K562 (cell line): ENCODE data around the gene HDAC3. TPM values are rescaled to one million over a fixed set of nuclear protein-coding genes. Genes with fewer than 3 reads are reported as not detected.

Experiments
- CBX5 ChIP-seq: IDR thresholded peaks from 2 replicates; pipeline ENCODE4 v1.6.1; 2014; ENCODE audit warnings: low read depth, borderline replicate concordance
- E2F4 ChIP-seq: sonication (generic); formaldehyde crosslinking; IDR thresholded peaks from 2 replicates; pipeline ENCODE4 v1.8.0; 2022; ENCODE audit warnings: mild to moderate bottlenecking, low read depth, missing genetic modification reagents
- EHMT2 ChIP-seq: fragments of 450-650 bp; IDR thresholded peaks from 2 replicates; pipeline ENCODE4 v1.6.1; 2018; ENCODE audit warnings: antibody characterized with exemption
- FOXP4 ChIP-seq: sonication (generic); formaldehyde crosslinking; IDR thresholded peaks from 2 replicates; pipeline ENCODE4 v1.8.0; 2022; ENCODE audit warnings: mild to moderate bottlenecking, missing genetic modification reagents, borderline replicate concordance
- IRF9 ChIP-seq: fragments of 450-650 bp; IDR thresholded peaks from 2 replicates; pipeline ENCODE4 v1.6.1; 2016; ENCODE audit warnings: missing biosample characterization, missing genetic modification characterization
- KLF16 ChIP-seq: IDR thresholded peaks from 2 replicates; pipeline ENCODE4 v1.6.1; 2016; ENCODE audit warnings: antibody characterized with exemption
- MAFF ChIP-seq: IDR thresholded peaks from 2 replicates; pipeline ENCODE4 v1.6.1; 2012; ENCODE audit warnings: low read length, improper control_type of control experiment
- MNT ChIP-seq, 2 experiments: fragments of 450-650 bp; conservative IDR thresholded peaks; 2 replicates each; pipeline ENCODE4 v1.6.1; 2017; ENCODE audit warnings: mild to moderate bottlenecking in 2 of 2, moderate library complexity in 2 of 2
- MTA3 ChIP-seq: fragments of 450-650 bp; formaldehyde crosslinking; IDR thresholded peaks from 2 replicates; pipeline ENCODE4 v1.6.1; 2017; ENCODE audit warnings: mild to moderate bottlenecking, borderline replicate concordance
- NCOR1 ChIP-seq: fragments of 450-650 bp; IDR thresholded peaks from 2 replicates; pipeline ENCODE4 v1.6.1; 2016; ENCODE audit warnings: mild to moderate bottlenecking, moderate library complexity
- RBM34 ChIP-seq: fragments of 200-400 bp; formaldehyde crosslinking; IDR thresholded peaks from 2 replicates; pipeline ENCODE4 v1.6.1; 2018; ENCODE audit warnings: low read length, borderline replicate concordance; ENCODE audit not compliant: insufficient read depth
- SFPQ ChIP-seq: fragments of 200-400 bp; formaldehyde crosslinking; IDR thresholded peaks from 2 replicates; pipeline ENCODE4 v1.6.1; 2017; ENCODE audit warnings: mild to moderate bottlenecking, low read depth, low read length, moderate library complexity
- USF2 ChIP-seq: sonication (generic); formaldehyde crosslinking; IDR thresholded peaks from 2 replicates; pipeline ENCODE4 v1.5.0; 2020; ENCODE audit warnings: missing genetic modification reagents
- ZBTB9 ChIP-seq: fragments of 450-650 bp; formaldehyde crosslinking; IDR thresholded peaks from 2 replicates; pipeline ENCODE4 v1.4.0; 2020; ENCODE audit warnings: mild to moderate bottlenecking, moderate library complexity
- ZNF398 ChIP-seq: fragments of 250-450 bp; sonication (Bioruptor Pico); IDR thresholded peaks from 2 replicates; pipeline ENCODE4 v1.8.0; 2021; ENCODE audit warnings: moderate library complexity, mild to moderate bottlenecking, inconsistent platforms
- polyA plus RNA-seq, 8 experiments: library from polyadenylated mRNA; depleted of rRNA in 4 of 8; stranded (reverse) in 5 of 8; unstranded in 3 of 8; fragments of >200 nt; fragmentation: Nextera tagmentation in 2 of 8; fragmentation: Illumina TruSeq in 1 of 8; extraction: Ambion mirVana in 2 of 8; extraction: Trizol in 1 of 8; gene quantifications; 2 replicates each; pipeline versions ENCODE4 v1.2.1 to v1.2.3, GENCODE V29; 2011 to 2014; ENCODE audit warnings: inconsistent platforms in 1 of 8, missing spikeins in 1 of 8
- total RNA-seq, 7 experiments: library from RNA; depleted of rRNA in 6 of 7; stranded (reverse); fragments of >200 nt in 6 of 7; fragmentation: Illumina TruSeq in 2 of 7; extraction: Trizol in 2 of 7; gene quantifications; 2 replicates each; pipeline versions ENCODE4 v1.2.1 to v1.2.3, GENCODE V29; 2011 to 2021; ENCODE audit warnings: low replicate concordance in 1 of 7

Gene HDAC3
- total and polyA plus RNA-seq, 9 of the 15 experiments (the other 6 are each of a cell fraction or from before 2014, with no cell fraction given) = 89.7 to 191 (median 119) TPM

- no peak for TF ChIP-seq SFPQ
- no peak for TF ChIP-seq E2F4 (CRISPR knock-in tag)
- no peak for TF ChIP-seq ZNF398
- no peak for TF ChIP-seq FOXP4 (CRISPR knock-in tag)
- TF ChIP-seq NCOR1 = no peak
- no peak for TF ChIP-seq ZBTB9
- no peak for TF ChIP-seq KLF16
- peak; percentile 3; the same call in 1 of the 2 replicates for TF ChIP-seq MAFF
- peak; percentile 52 for TF ChIP-seq USF2 (CRISPR knock-in tag)
- TF ChIP-seq EHMT2 = 0 out of 2 replicates have a peak, but pooled peaks have one; percentile 14
- no peak for TF ChIP-seq IRF9 (tag)
- no peak for TF ChIP-seq RBM34
- TF ChIP-seq MTA3 = no peak
- no peak for TF ChIP-seq CBX5
- peak; percentile 61 to 74 for TF ChIP-seq MNT (conservative IDR thresholded peaks at IDR 0.05)
Measured at GRCh38 chr5:141669520-141669919, 32.9 kb upstream of the HDAC3 start (continued).
